CD4-positive, alpha-beta T cell treated with Interleukin-10 for 1 hour (primary cell): ENCODE measurements around the gene CELSR1.
"Not testable (repeated sequence)": the region's sequence is repeated elsewhere in the genome, so short reads cannot be mapped to it uniquely, and the experiment has no call there.

ENCODE experiments used
- DNase-seq: peaks from one replicate; pipeline ENCODE4 v3.0.0-alpha.2; 2020

The CELSR1 gene

DNA sequence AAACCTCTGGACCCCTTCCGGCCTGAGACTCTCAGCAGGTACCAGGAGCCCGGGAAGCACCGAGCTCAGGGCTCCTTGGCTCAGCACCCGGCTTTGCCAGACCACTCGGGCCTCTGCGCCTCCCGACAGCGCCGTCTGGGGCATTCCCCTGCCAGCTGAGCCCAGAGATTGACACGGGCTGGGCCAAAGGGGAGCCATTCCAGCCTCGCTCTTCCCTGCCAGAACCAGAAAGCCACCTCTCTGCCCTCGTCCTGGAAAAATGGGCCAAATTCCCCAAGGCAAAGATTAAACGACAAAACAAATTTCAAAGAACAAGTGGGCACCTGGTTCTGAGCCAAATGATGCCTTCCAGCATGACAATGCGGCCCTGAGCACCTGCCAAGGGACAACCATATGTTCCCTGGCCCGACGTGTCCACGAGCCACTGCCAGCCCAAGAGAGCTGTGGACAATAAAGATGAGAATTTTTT is 59.3 kb downstream of the CELSR1 start:
- DNase-seq: no peak

DNA sequence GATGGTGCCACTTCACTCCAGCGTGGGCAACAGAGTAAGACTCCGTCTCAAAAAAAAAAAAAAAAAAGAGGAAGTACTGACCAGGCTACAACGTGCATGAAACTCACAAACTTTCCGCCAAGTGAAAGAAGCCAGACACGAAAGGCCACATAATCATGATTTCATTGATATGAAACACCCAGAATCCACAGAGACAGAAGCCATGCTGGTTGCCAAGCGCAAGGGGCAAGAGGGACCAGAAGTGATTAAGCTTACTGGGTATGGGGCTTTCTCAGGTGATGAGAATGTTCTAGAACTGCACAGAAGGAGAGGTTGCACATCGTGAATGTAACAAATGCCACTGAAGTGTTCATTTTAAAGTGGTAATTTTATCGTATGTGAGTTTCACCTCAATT is 60.9 kb downstream of the CELSR1 start:
- no peak for DNase-seq

DNA sequence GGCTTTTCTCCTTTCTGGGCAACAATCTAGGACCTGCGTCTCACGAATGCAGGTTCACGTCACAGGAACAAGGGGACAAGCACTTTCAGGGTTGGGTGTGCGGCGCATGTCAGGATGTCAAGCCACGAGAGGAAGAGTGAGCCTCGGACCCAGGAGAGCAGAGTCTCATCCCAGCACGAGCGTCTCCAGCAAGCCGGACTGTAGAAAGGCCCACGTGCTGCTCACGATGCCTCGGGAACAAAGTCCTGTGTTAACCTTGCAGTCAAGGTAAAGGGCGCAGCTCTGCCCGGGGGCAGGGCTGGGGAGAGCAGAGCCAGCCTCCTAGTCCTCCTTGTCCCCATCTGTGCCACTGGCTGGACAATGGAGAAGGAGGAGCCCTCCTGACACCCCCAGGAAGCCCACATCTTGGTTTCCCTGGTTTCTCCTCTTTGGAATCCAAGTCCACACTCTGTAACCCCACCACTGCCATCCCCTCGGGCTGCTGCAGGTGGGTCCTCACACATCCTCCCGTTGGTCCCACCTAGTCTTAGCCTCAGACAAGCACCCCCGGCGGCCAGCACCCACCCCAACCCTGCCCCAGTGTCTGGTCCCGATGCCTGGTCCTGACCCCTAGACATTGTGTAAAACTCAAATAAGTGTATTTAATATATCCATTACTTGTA is 63.4 kb downstream of the CELSR1 start:
- no peak for DNase-seq

DNA sequence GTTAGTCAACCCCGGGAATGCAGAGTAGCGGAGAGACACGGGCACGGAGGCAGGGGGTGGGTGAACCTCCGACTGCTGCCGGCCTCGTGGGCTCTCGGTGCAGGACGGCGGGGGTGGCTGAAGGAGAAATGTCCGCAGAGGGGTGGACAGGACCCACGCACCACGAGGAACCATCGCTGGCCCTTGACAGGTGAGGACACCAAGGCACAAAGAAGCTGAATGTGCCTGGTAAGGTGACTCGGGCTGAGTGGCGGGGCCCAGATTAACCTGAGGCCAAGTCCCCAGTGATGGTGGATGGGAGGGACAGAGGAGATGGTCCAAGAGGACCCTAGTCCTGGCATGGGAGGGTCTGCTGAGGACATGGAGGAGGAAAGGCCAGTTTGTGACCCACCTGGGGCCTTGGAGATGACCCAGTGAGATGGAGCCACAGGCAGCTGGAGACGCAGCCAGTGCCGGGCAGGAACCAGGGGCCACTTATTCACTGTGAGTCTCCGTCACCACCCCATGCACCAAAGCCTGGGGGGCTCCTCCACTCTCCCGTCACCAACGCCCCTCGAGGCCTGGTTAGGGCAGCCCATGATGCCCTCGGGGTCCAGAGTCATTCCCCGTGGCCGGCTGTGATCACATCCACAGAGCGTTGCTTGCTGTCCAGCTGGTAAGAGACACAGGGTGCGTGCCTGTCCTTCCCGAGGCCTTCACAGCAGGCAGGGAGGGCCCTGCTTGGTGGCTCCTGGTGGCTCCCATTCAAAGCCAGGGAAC is 64.2 kb downstream of the CELSR1 start:
- no peak for DNase-seq

DNA sequence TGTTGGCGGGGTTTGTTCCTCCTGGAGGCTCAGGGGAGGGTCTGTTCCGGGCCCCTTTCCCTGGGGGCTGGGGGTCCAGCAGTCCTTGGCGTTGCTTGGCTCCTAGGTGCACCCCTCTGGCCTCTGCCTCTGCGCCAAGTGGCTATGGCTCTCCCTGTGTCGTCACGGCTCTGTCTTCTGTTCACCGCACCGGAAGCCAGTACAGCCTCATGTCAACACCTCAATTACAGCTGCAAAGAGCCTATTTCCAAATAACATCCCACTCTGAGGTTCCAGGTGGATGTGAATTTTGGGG is 64.8 kb downstream of the CELSR1 start:
- no peak for DNase-seq

DNA sequence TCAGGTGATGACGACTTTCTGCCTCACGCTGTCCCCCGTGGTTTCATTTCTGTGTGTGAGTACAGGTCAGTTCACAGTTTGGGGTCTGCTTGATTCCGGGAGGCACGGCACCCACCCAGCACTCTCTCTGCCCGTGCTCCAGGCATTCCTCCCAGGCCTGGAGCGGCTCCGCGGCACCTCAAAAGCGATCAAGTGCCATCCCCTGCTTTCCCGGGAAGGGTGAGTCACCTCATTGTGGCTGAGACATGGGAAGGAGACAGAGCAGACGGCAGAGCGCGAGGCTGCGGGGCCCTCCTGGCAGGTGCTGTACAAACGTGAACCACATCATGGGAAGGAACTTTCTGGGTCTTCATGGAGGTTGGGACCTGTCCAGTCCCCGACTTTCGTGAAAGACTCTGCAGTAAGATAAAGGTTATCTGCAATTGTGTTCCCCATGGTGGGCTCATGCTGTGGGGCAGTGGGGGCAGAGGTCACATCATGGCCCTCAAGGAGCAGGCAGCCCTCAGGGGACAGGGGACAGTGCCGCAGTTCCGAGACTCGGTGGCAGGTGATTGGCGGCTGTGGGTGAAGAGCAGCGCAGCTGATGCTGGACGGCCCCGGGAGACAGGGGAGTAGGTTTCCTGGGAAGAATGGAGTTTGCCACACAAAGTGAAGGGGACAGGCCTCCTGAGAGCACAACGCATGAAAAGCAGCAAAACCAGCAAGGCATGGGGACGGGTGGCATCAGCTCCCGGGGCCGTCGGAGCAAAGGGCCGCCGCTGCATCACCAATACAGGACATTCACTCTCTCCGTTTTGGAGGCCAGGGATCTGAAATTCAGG is 65.3 kb downstream of the CELSR1 start:
- DNase-seq: no peak

DNA sequence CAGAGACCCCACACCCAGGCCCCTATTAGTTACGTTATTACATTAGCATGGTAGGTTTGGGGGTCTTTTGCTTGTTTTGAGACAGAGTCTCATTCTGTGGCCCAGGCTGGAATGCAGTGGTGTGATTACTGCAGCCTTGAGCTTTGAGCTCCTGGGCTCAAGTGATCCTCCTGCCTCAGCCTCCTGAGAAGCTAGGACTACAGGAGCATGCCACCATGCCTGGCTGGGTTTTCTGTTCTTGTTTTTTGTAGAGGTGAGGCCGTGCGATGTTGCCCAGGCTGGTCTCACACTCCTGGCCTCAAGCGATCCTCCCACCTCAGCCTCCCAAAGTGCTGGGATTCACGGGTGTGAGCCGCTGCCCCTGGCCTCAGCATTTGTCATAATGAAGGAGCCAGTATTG is 66.1 kb downstream of the CELSR1 start:
- DNase-seq: not testable (repeated sequence)

DNA sequence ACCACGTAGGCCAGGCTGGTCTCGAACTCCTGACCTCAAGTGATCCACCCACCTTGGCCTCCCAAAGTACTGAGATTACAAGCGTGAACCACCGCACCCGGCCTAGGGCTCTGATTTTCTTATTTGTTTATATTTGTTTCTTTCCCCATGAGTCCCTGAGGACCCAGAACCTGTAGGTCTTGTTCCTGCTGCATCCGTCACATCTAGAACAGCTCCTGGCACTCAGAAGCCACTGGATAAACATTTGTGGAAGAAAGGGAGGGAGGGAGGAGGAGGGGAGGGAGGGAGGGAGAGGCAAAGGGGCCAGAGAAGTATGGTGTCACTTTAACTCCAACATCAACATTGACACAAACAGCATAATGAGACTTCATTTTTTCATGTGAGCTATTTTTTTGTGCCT is 67.7 kb downstream of the CELSR1 start:
- DNase-seq: no peak

DNA sequence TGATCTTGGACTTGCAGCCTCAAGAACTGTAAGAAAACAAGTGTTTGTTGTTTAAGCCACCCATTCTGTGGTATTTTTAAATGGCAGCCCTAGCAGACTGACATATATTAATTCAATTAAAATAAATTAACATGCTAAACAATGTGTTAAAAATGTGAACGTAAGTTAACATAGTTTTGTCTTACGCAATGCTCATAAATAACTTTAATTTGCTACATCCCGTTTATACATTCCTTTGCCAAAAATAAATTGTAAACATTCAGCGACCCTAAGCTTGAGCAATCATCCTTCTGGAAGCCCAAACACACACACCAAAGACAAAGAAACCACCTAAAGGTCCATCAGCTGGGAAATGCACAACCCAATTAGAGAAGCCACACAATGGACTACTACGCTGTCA is 70.4 kb downstream of the CELSR1 start:
- no peak for DNase-seq

DNA sequence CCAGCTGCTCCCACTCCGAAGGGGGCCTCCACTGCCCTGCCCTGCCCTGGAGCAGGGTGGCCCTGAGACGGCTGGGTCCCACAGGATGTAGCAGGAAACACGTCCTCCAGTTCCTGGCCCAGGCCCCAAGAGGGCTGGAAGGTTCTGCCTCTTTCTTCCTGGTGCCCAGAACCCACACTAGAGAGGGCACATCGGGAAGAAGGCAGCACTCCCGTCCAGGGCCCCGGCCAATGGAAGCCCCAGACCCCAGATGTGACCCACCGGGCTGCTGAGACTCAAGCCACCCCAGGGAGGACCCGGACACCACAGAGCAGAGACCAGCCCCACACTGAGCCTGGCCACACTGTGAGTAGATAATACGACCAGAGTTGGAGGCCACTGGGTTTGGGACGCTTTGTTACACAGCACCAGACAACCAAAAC is 71.2 kb downstream of the CELSR1 start:
- DNase-seq: no peak

DNA sequence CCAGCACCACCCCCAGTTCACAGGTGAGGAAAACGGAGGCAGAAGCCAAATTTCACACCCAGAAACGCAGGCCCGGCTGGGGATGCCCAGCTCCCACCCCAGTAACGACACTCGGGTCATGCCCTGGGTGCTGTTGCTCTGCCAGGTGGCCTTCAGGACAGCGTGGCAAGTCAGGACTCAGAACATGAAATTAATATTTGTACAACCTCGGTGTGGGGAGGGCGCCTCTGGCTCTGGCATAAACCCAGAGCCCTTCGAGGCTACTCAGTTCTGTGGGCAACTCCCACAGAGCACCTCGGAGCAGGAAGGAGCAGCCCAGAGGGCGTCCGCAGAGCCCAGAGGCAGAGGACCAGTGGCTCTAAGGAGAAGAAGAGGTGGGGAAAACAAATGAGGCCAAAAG is 71.6 kb downstream of the CELSR1 start:
- DNase-seq: no peak

DNA sequence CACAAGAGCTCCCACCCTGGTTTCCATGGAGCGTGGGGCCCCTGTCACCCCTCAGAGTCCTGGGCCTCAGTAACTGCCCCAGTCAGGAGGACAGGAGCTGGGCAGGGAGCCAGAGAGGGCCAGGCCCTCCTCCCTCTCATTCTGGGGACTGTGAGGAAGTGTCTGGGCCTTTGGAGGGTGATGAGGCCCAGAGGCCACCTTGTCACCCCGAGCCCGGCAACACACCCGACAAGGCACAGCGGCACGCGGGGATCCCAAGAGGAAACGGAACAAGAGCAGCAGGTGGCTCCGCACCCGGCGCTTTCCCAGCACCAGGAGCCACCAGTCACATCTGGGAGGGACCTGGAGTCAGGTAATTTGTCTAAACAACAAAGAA is 72.1 kb downstream of the CELSR1 start:
- no peak for DNase-seq

DNA sequence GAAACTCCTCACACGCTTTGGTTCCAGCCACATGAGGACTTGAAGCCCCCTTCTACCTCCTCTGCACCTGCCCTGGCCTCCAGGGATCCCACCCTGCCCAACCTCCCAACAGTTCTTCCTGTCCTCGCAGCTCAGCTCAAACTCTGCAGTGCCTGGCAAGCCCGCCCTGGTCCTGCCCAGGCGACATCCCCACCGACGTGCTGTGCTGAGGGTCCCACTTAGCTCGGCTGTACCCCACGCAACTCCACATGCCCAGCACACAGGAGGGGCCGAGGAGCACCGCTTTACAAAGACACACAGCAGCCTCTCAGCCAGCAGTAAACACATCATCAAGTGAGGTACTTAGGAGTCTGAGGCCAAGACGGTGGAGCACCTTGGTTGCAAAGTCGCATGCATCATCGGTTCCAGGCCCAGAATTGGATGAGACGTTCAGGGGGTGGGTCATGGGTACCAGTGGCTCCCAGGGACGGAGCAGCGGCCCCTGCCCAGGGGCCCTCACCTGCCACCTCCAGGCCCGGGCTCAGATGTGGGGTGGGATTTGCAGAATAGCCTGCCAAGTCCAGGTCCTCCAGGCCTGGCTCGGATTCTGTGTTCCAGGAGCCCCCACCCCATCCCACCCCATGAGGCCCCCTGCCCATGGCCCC is 72.6 kb downstream of the CELSR1 start:
- DNase-seq: no peak

DNA sequence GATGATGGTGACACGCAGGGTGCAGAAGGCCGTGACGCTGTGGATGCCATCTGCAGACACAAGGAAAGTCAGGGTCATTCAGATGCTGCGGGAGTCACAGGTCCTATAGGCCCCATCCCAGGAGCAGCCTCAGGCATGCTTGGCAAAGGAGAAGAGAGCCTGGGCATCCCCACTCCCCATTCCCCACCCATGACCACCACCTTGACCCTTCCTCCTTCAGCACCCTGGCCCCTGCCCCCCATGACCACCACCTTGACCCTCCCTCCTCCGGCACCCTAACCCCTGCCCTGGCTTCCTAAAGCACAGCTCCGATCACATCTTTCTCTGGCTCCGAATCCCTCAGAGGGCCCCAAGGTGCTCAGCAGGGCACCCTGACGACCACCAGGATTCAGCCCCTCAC is 73.1 kb downstream of the CELSR1 start:
- no peak for DNase-seq

DNA sequence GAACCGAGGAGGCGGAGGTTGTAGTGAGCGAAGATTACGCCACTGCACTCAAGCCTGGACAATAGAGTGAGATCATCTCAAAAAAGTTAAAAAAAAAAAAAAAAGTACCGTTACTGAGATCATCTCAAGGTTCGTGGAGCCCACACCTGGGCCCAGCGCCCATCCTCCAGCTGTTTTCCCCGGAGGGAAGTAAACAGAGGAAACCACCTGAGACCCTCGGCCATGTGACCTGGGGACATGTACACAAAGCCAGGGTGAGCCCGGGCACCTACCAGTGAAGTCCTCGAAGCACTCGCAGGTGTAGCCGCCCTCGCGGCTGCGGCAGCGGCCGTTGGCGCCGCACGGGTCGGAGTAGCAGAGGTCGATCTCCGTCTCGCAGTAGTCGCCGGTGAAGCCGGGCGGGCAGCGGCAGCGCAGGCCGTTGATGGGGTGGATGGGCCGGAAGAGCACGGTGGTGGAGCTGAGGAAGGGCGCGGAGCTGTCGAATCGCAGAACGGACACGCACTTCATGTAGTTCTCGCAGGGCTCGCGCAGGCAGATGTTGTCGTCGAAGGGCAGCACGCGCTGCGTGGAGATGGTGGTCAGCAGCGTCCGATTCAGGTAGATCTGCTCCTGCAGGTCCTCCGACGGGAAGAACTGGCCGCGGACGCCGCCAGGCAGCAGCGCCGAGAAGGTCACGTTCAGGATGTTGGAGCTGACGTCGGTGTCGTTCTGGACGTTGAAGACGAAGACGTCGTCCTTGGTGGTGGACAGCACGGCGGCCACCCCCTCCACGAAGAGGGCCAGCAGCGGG is 73.8 kb downstream of the CELSR1 start:
- no peak for DNase-seq

DNA sequence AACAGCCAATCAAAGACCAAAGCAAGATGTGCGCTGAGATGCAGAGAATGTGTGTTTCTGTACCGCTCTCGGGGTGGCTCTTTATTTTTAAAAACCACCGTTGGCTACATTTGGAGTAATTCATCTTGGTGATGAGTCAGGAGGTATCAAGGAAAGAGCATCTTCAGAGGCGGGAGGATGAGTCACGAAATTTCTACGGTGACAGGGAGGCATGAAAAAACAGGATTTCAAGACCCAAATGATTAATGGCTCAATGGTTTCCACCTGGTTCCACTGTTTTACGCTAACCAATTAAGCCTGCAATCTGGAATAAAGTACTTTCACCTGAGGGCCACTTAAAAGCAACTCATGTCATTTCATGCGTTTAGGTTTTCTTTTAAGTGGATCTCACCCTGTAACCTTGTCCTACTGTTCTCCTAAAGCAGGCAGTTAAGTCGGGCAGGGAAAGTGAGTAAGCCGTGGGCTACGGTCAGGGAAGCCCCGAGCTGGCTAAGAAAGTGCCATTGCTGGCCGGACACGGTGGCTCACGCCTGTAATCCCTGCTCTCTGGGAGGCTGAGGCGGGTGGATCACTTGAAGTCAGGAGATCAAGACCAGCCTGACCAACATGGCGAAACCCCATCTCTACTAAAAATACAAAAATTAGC is 74.6 kb downstream of the CELSR1 start:
- DNase-seq: no peak

DNA sequence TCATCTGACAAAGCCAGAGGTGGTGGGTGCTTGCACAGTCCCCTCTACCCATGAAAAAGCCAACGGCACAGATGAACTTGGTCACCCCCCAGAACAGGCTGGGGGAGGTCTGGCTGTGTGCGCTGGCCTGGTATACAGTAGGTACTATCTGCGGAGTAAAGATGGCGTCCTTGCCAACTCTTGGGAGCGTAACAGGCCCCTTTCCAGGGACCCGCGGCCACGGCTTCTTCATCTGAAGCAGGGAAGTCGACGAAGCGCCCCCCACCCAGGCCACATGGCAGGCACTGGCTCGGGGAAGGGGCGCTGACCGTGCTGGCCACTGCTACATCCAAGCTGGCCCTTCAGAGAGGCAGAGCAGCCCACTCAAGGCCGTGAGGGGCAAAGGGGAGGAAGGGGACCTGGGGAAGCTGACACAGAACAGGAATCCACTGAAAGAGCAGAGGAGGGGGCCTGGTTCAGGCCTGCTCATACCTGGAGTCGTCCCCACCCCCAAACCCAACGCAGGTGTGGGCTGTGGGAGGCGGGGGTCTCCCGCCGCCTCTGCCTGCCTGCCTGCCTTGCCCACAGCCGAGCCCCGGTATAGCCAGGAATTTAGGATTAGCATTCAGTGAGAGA is 75.7 kb downstream of the CELSR1 start:
- no peak for DNase-seq

DNA sequence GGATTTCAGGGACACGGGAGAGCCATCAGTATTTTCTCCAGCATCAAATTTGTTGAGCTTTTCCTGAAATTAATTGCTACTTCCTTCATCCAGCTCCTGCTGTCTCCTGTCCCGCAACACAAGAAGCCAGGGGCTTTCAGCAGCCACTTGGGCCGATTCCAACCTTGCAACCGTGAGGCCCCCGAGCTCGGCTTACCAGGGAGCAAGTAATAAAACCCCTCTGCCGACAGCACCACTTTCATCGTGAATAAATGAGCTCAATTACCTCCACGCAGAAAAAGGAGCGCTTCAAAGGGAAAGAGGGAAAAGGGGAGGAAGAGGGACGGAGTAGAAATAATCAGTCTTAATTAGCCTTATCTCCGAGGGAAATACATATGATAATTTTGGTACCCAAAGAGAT is 76.6 kb downstream of the CELSR1 start:
- DNase-seq: no peak

DNA sequence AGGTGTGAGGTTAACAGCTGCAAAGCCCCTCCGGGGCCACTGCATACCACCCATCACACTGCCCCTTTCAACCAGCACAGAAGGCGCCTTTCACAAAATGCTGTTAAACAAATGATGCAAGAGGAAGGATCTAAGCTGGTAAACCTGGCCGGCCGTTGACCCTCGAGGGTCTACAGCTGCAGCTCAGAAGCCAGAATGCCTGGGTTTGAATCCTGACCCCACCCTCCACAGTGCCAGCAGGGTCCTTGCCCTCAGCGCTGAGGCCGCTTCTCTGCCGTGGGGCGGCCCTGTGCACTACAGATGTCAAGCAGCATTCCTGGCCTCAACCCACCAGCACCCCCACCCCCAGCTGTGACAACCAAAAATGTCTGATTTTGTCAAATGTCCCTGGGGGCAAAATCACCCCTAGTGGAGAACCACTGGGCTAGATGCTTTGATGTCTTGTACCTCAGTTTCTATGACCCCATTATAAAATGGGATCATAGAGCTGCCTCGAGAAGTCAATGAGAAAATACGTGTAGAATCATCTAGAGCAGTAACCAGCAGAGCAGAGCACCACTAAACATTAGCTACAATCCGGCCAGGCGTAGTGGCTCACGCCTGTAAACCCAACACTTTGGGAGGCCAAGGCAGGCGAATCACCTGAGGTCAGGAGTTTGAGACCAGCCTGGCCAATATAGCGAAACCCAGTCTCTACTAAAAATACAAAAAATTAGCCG is 77.9 kb downstream of the CELSR1 start:
- no peak for DNase-seq

DNA sequence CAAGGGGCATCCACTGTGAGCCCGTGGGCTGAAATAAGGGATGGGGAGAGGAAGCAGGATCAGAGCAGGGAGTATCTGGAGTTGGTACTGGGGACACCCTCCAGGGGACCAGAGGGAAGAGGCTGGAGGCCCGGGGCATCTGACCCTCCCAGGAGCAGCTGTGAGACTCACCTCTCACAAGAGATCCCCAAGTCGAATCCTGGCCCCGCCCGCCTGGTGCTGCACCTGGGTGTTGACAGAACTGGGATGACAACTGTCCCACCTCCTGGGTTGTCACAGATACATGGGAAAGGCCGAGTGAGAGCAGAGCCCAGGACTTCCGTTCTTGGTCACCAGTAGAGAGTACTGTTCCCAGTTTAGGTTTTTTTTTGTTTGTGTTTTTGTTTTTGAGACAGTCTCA is 78.9 kb downstream of the CELSR1 start:
- DNase-seq: no peak
